Measurements from ENCODE around the gene PTPRT.

Gene PTPRT

GRCh38 chr20:43189554-43190331, at the start of gene PTPRT:
Gene PTPRT (minus strand): TSS chr20:43189906. CDS start chr20:43189733, 173 bp downstream.
- no peak for DNase-seq (ENCODE audit: low read depth, low spot score)

GRCh38 chr20:43238833-43239232, 49.1 kb upstream of the PTPRT start:
- DNase-seq (ENCODE audit: low read depth, low spot score) = peak; percentile 57

GRCh38 chr20:43238266-43238665, 48.6 kb upstream of the PTPRT start:
- DNase-seq (ENCODE audit: low read depth, low spot score) = peak; percentile 52

GRCh38 chr20:43237651-43238168, 48.0 kb upstream of the PTPRT start:
- no peak for DNase-seq (ENCODE audit: low read depth, low spot score)

- no peak for DNase-seq (ENCODE audit: low read depth, low spot score)
These were observed 46.3 kb upstream of the PTPRT start for GRCh38 chr20:43235998-43236397.

- DNase-seq (ENCODE audit: low read depth, low spot score) = no peak
These were observed 42.1 kb upstream of the PTPRT start for GRCh38 chr20:43231829-43232228.

- DNase-seq (ENCODE audit: low read depth, low spot score) = no peak
These were observed 40.0 kb upstream of the PTPRT start for GRCh38 chr20:43229696-43230095.

- no peak for DNase-seq (ENCODE audit: low read depth, low spot score)
These were observed 30.9 kb upstream of the PTPRT start for GRCh38 chr20:43220612-43221011.

GRCh38 chr20:43210901-43211300, 21.2 kb upstream of the PTPRT start:
- no peak for DNase-seq (ENCODE audit: low read depth, low spot score)

GRCh38 chr20:43209831-43210230, 20.1 kb upstream of the PTPRT start:
- no peak for DNase-seq (ENCODE audit: low read depth, low spot score)

- no peak for DNase-seq (ENCODE audit: low read depth, low spot score)
These were observed 16.0 kb upstream of the PTPRT start for GRCh38 chr20:43205699-43206098.

- DNase-seq (ENCODE audit: low read depth, low spot score) = no peak
These were observed 12.4 kb upstream of the PTPRT start for GRCh38 chr20:43202100-43202499.

GRCh38 chr20:43198607-43199006, 8.9 kb upstream of the PTPRT start:
- peak; percentile 68 for DNase-seq (ENCODE audit: low read depth, low spot score)

- no peak for DNase-seq (ENCODE audit: low read depth, low spot score)
These were observed 6.5 kb upstream of the PTPRT start for GRCh38 chr20:43196243-43196642.

GRCh38 chr20:43194137-43194536, 4.4 kb upstream of the PTPRT start:
- no peak for DNase-seq (ENCODE audit: low read depth, low spot score)

GRCh38 chr20:43193443-43193842, 3.7 kb upstream of the PTPRT start:
- DNase-seq (ENCODE audit: low read depth, low spot score) = no peak

- peak; percentile 77 for DNase-seq (ENCODE audit: low read depth, low spot score)
These were observed 2.5 kb upstream of the PTPRT start for GRCh38 chr20:43191946-43192863.

- peak; percentile 11 for DNase-seq (ENCODE audit: low read depth, low spot score)
These were observed 1.4 kb upstream of the PTPRT start for GRCh38 chr20:43191143-43191542.

- DNase-seq (ENCODE audit: low read depth, low spot score) = no peak
These were observed 737 bp upstream of the PTPRT start for GRCh38 chr20:43190332-43190953.

- DNase-seq (ENCODE audit: low read depth, low spot score) = peak; percentile 26
These were observed 699 bp downstream of the PTPRT start for GRCh38 chr20:43188861-43189553.

GRCh38 chr20:43188234-43188653, 1.5 kb downstream of the PTPRT start:
- peak; percentile 40 for DNase-seq (ENCODE audit: low read depth, low spot score)
